Measurements from ENCODE around the gene IL21R. TPM values are rescaled to one million over a fixed set of nuclear protein-coding genes. Genes with fewer than 3 reads are reported as not detected.
"Not testable (repeated sequence)": the region's sequence is repeated elsewhere in the genome, so short reads cannot be mapped to it uniquely, and the experiment has no call there.

Gene IL21R
- total RNA-seq, 2 experiments from 2014 or later = 29.2 to 29.5 TPM

DNA sequence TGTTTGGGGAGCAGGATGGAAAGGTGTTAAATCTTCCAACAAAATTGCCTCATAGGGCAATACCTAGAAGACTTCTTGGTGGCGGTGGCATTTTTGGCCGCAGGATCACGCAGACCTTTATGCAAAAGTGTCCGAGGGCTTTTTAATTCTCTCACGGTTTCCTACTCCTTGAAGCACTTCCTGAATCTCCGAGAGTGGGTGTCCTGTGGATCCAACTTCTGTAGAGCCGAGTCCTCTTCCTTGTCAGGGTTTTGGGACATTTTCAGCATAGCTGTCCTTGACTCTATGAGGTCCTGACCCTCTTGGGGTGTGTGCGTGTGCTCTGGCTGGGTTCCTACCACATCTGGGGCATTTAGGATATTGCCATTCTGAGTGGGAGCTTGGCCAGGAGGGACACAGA lies 31.7 kb downstream of the IL21R start:
- DNase-seq = peak; percentile 2
- no peaks in the 10 kb centered on the region for H3K27me3 Mint-ChIP-seq
- H3K9me3 Mint-ChIP-seq = no peaks in the 10 kb centered on the region
- peaks cover 13% of the 10 kb centered on the region for H3K4me1 Mint-ChIP-seq
- ChIA-PET CTCF (interaction anchor here (1.9 kb wide), 1 partner anchor 11 kb away, joined by 4 read pairs; no protein-coding TSS in a partner anchor), POLR2A (interaction anchor here (1.0 kb wide), 1 partner anchor 26 kb away, joined by 3 read pairs; no protein-coding TSS in a partner anchor)
- peaks cover 61% of the 10 kb centered on the region for H3K36me3 Mint-ChIP-seq (ENCODE audit: low read depth)
- H3K27ac Mint-ChIP-seq = no peak overlapping the region
- H3K4me3 Mint-ChIP-seq = no peak overlapping the region

DNA sequence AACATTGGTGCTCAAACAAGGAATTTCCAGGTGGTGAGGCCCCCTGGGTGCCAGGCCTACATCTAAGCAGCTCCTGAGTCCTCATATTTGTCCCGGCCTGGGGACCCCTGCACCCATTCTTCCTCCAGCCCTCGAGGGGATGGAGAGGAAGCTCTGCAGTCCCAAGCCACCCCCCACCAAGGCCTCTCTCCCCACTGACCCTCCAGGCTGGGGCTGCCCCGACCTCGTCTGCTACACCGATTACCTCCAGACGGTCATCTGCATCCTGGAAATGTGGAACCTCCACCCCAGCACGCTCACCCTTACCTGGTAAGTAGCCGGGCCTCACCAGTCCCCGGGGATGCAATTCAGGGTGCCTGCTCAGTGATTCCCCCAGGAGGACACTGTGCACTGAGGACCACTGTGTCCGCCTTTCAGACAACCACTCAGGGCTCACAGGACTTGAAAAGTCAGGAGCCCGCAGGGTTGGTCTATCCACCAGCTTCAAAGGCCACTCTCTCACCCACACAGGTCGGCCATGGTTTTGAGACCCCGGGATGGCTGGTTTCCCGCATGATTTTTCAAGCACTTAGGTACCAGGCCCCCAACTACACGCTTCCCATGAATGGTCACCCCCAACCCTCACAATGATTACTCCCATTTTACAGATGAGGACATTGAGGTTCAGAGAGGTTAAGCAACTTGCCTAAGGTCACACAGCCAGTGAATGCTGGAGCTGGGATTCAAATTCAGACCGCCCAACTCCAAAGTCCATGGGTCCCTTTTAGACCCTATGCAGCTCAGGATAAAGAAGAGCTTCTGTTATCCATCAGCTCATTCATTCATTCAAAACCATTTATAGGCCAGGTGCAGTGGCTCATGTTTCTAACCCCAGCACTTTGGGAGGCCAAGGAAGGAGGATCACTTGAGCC lies 32.4 kb downstream of the IL21R start:
- H3K27ac Mint-ChIP-seq = no peak overlapping the region
- peaks cover 69% of the 10 kb centered on the region for H3K36me3 Mint-ChIP-seq (ENCODE audit: low read depth)
- ChIA-PET CTCF (interaction anchor here (0.5 to 1.9 kb wide), 2 partner anchors 12 to 180 kb away, joined by 4 to 5 read pairs; no protein-coding TSS in a partner anchor), POLR2A (interaction anchor here (0.8 kb wide), 1 partner anchor 32 kb away, joined by 3 read pairs; the partner anchor contains the start of gene IL21R)
- peaks cover 13% of the 10 kb centered on the region for H3K4me1 Mint-ChIP-seq
- no peaks in the 10 kb centered on the region for H3K27me3 Mint-ChIP-seq
- H3K9me3 Mint-ChIP-seq = peaks cover 2% of the 10 kb centered on the region
- DNase-seq = peak; percentile 15
- H3K4me3 Mint-ChIP-seq = no peak overlapping the region

DNA sequence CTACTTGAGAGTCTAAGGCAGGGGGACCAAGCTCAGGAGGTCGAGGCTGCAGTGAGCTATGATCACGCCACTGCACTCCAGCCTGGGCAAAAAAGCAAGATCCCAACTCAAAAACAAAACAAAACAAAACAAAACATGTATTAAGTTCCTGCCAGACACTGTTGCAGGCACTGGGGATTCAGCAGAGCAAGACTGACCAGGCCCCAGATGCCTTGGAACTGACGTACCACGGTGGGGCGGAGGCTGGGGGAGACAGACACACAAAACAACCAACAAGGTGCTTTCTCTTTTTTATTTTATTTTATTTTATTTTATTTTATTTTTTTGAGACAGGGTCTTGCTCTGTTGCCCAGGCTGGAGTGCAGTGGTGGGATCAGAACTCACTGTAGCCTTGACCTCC lies 33.2 kb downstream of the IL21R start:
- CTCF ChIA-PET, H3K9me3 Mint-ChIP-seq, H3K27me3 Mint-ChIP-seq, H3K27ac Mint-ChIP-seq, DNase-seq, H3K4me3 Mint-ChIP-seq: not testable (repeated sequence)
- POLR2A ChIA-PET = interaction anchor here (0.8 kb wide), 1 partner anchor 33 kb away, joined by 3 read pairs; the partner anchor contains the start of gene IL21R
- Mint-ChIP-seq H3K4me1 (peaks cover 11% of the 10 kb centered on the region), H3K36me3 (ENCODE audit: low read depth) (peaks cover 74% of the 10 kb centered on the region)

DNA sequence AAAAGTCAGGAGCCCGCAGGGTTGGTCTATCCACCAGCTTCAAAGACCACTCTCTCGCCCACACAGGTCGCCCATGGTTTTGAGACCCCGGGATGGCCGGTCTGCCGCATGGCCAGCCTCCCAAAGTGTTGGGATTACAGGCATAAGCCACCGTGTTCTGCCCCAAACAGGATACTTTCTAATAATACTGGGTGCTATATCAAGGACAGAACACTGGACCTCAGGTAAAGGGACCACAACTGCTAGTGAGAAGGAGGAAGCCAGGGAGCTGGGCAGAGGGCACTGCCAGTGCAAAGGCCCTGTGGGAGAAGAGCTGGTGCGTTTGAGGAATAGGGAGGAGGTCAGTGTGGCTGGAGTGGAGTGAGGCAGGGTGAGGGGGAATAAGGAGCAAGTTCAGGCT lies 34.1 kb downstream of the IL21R start:
- H3K27me3 Mint-ChIP-seq = no peaks in the 10 kb centered on the region
- H3K9me3 Mint-ChIP-seq = peaks cover 3% of the 10 kb centered on the region
- ChIA-PET CTCF (no interaction called here), POLR2A (no interaction called here)
- DNase-seq = peak; percentile 14
- H3K27ac Mint-ChIP-seq = peak overlapping the region; percentile 22
- H3K4me3 Mint-ChIP-seq = no peak overlapping the region
- peaks cover 6% of the 10 kb centered on the region for H3K4me1 Mint-ChIP-seq
- H3K36me3 Mint-ChIP-seq (ENCODE audit: low read depth) = peaks cover 74% of the 10 kb centered on the region

DNA sequence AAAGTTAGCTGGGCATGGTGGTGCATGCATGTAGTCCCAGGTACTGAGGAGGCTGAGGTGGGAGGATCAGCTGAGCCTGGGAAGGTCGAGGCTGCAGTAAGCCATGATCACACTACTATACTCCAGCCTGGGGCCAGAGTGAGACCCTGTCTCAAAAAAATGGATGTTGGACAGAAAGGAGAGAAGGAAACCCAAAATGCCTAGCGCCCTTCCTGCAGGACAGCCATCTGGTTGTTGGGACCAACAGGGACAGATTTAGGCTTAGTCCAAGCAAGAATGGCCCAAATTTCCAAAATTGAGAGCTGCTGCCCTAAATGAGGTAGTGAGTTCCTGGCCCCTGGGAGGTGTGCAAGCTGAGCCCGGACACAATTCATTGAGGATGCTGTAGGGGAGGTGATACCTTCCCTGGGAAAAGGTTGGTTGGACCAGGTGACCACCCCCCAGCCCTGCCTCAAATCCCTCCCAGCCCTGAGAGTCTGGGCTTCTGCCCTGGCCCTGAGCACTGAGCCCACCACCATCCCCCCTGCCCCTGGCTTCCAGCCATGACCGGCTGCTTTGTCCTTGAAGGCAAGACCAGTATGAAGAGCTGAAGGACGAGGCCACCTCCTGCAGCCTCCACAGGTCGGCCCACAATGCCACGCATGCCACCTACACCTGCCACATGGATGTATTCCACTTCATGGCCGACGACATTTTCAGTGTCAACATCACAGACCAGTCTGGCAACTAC lies 35.1 kb downstream of the IL21R start:
- Mint-ChIP-seq H3K4me1 (peaks cover 6% of the 10 kb centered on the region), H3K9me3 (peaks cover 3% of the 10 kb centered on the region), H3K36me3 (ENCODE audit: low read depth) (peaks cover 77% of the 10 kb centered on the region), H3K27me3 (no peaks in the 10 kb centered on the region), H3K27ac (no peak overlapping the region), H3K4me3 (no peak overlapping the region)
- peak; percentile 8 for DNase-seq
- POLR2A ChIA-PET = interaction anchor here (1.1 to 1.2 kb wide), 2 partner anchors 9 to 15 kb away, joined by 3 to 4 read pairs; no protein-coding TSS in a partner anchor
- CTCF ChIA-PET = no interaction called here

DNA sequence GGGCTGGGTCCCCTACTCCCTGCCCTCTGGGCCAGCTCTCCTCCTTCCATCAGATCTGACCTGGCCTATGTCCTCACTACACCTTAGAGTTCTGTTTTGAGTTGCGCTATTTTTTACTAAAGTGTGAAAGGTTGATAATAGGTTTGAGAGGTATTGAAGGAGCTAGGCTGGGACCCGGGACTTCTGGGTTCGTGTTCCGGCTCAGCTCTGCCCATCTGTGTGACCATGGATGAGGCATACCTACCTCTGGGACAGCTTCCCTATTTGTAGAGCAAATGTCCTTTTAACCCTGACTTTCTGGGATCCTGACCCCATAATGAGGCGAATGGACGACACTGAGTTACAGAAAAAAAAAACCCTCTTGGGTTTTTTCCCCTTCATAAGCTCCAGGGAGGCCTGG lies 36.0 kb downstream of the IL21R start:
- H3K27me3 Mint-ChIP-seq = no peaks in the 10 kb centered on the region
- H3K27ac Mint-ChIP-seq = no peak overlapping the region
- DNase-seq = no peak
- POLR2A ChIA-PET = interaction anchor here (1.0 to 1.2 kb wide), 3 partner anchors 8 to 17 kb away, joined by 3 to 4 read pairs (median 3); no protein-coding TSS in a partner anchor
- peaks cover 3% of the 10 kb centered on the region for H3K9me3 Mint-ChIP-seq
- H3K4me3 Mint-ChIP-seq = no peak overlapping the region
- CTCF ChIA-PET = no interaction called here
- H3K36me3 Mint-ChIP-seq (ENCODE audit: low read depth) = peaks cover 77% of the 10 kb centered on the region
- peaks cover 4% of the 10 kb centered on the region for H3K4me1 Mint-ChIP-seq

DNA sequence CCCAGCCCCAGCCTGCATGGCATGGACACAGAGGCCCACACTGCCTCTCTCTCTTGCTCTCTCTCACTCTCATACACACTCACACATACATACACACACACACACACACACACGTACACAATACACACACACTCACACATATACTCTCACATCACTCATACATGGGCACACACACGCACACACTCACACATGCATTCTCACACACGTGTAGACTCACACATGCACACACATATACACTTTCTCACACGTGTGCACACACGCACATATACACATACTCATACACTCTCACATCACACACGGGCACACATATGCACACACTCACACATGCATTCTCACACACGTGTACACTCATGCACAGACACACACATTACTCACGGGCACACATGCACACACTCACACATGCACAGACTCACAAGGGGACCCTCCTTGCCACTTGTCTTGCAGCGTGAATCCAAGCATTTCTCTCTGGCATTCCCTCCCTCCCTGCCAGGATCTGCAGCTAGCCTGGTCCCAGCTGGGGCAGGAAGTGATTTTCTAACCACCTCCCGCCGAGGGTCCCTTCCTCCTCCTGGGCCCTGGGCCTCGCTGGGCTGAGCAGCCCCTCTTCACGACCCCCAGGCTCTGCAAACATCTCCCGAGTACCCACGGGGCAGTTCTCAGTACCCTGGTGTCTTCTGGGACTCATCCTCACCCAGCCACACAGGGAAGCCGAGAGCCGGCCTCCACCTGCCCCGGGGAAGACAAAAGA lies 37.5 kb downstream of the IL21R start:
- peaks cover 6% of the 10 kb centered on the region for H3K9me3 Mint-ChIP-seq
- H3K4me3 Mint-ChIP-seq = no peak overlapping the region
- peaks cover 84% of the 10 kb centered on the region for H3K36me3 Mint-ChIP-seq (ENCODE audit: low read depth)
- H3K4me1 Mint-ChIP-seq = peaks cover 4% of the 10 kb centered on the region
- no peaks in the 10 kb centered on the region for H3K27me3 Mint-ChIP-seq
- ChIA-PET CTCF (no interaction called here), POLR2A (no interaction called here)
- no peak overlapping the region for H3K27ac Mint-ChIP-seq
- DNase-seq = no peak

DNA sequence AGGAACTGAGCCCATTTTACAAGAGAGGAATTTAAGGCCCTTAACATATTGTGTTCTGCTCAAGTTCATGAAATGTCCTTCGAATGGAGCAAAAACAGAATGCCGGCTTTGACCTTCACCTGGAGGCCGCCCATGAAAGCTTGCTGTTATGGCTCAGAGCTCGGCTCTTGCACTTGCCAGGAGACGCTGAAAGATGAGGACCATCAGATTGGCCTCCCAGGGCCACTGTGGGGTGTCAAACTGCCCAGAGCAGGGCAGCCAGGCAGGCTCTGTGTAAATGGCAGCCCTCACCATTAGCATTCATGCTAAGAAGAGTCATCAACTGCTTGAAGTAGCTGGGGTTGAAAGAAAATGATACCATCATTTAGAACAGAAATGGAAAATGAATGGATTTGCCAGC lies 39.3 kb downstream of the IL21R start:
- Mint-ChIP-seq H3K27me3 (no peaks in the 10 kb centered on the region), H3K4me3 (no peak overlapping the region), H3K36me3 (ENCODE audit: low read depth) (peaks cover 89% of the 10 kb centered on the region), H3K9me3 (peaks cover 16% of the 10 kb centered on the region), H3K27ac (no peak overlapping the region), H3K4me1 (peaks cover 15% of the 10 kb centered on the region)
- ChIA-PET POLR2A (interaction anchor here (0.8 kb wide), 1 partner anchor 33 kb away, joined by 3 read pairs; no protein-coding TSS in a partner anchor), CTCF (interaction anchor here (0.6 kb wide), 1 partner anchor 152 kb away, joined by 3 read pairs; no protein-coding TSS in a partner anchor)
- DNase-seq = no peak

DNA sequence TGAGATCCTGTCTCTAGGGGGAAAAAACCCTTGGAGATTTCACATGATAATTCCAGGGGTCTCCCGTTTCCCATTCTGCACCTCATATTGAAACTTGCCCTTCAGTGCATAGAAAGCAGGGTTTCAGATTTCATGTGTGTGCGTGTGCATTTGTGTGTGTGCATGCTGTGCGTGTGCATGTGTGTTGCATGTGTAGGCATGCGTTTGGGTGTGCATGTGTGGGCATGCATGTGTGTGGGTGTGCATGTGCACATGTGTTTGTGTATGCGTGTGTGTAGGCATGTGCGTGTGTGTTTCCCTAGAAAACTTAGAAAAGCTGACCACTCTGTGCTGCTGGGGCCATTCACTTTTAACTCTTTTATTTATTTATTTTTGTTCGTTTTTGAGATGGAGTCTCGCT lies 40.0 kb downstream of the IL21R start:
- peaks cover 20% of the 10 kb centered on the region for H3K9me3 Mint-ChIP-seq
- no peaks in the 10 kb centered on the region for H3K27me3 Mint-ChIP-seq
- CTCF ChIA-PET = no interaction called here
- DNase-seq = no peak
- POLR2A ChIA-PET = no interaction called here
- no peak overlapping the region for H3K4me3 Mint-ChIP-seq
- H3K27ac Mint-ChIP-seq = no peak overlapping the region
- H3K4me1 Mint-ChIP-seq = peaks cover 22% of the 10 kb centered on the region
- peaks cover 89% of the 10 kb centered on the region for H3K36me3 Mint-ChIP-seq (ENCODE audit: low read depth)

DNA sequence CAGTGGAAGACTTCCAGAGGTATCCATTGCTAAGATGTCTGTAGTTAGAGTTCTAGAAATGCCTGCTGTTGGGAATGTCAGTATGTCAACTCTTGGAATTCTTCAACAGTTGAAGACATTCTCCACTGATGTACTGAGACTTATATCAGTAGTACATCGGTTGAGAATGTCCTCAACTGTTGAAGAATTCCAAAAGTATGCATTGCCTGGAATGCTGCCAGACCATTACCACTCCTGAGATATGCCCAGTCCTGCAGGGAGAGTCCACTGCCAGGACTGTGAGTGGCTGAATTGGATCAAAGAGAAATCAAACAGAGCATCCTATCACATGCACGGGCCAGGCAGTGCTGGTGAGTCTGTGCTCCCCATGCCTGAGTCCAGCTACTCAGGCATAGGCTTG lies 42.0 kb downstream of the IL21R start:
- peaks cover 28% of the 10 kb centered on the region for H3K9me3 Mint-ChIP-seq
- DNase-seq = no peak
- no peaks in the 10 kb centered on the region for H3K27me3 Mint-ChIP-seq
- peaks cover 91% of the 10 kb centered on the region for H3K36me3 Mint-ChIP-seq (ENCODE audit: low read depth)
- ChIA-PET POLR2A (interaction anchor here (1.4 kb wide), 1 partner anchor 38 kb away, joined by 4 read pairs; no protein-coding TSS in a partner anchor), CTCF (interaction anchor here (1.2 to 1.3 kb wide), 2 partner anchors 40 to 264 kb away, joined by 3 read pairs; no protein-coding TSS in a partner anchor)
- peaks cover 40% of the 10 kb centered on the region for H3K4me1 Mint-ChIP-seq
- H3K27ac Mint-ChIP-seq = no peak overlapping the region
- H3K4me3 Mint-ChIP-seq = no peak overlapping the region

DNA sequence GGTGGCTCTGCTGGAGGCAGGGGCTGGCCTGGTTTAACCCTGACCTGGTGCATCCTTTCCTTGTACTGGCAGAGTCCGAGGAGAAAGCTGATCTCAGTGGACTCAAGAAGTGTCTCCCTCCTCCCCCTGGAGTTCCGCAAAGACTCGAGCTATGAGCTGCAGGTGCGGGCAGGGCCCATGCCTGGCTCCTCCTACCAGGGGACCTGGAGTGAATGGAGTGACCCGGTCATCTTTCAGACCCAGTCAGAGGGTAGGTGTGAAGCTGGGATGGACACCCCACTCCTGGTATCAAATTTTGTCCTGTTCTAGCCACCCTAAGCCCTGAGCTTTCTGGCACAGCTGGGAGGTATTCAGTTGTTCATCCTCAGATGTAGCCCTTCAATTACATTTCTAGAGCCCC lies 42.5 kb downstream of the IL21R start:
- ChIA-PET CTCF (interaction anchor here (1.2 kb wide), 1 partner anchor 265 kb away, joined by 3 read pairs; no protein-coding TSS in a partner anchor), POLR2A (interaction anchor here (1.4 kb wide), 1 partner anchor 38 kb away, joined by 4 read pairs; no protein-coding TSS in a partner anchor)
- Mint-ChIP-seq H3K27me3 (no peaks in the 10 kb centered on the region), H3K4me3 (no peak overlapping the region), H3K4me1 (peaks cover 41% of the 10 kb centered on the region), H3K27ac (no peak overlapping the region), H3K9me3 (peaks cover 25% of the 10 kb centered on the region), H3K36me3 (ENCODE audit: low read depth) (peaks cover 91% of the 10 kb centered on the region)
- DNase-seq = no peak

DNA sequence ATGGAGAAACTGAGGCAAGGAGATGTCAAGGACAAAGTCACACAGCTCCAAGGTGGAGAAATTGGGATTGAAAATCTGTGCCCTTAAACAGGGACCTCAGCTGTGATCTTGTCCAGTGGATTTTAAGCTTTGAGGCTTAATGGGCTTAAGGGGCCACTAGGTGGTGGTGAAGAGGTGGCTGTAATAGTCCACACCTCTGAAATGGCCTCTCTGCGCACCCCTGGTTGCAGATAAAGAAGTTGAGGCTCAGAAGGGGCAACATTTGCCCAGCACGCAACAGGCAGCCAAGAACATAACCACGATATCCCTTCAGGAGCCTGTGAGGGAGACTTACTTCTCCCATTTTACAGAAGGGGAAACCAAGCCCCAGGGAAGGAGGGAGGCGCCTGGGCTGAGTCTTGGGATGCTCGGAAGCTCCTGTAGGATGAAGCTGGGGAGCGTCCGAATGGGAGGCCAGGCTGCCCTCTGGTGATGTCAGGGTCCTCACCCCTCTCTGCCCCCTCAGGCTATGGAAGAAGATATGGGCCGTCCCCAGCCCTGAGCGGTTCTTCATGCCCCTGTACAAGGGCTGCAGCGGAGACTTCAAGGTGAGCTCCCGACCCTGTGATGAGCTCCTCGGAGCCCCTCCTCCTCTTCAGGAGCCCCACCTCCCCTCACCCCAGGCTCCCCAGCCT lies 43.7 kb downstream of the IL21R start:
- CTCF ChIA-PET = interaction anchor here (0.9 to 1.4 kb wide), 2 partner anchors 14 to 78 kb away, joined by 4 read pairs; no protein-coding TSS in a partner anchor
- Mint-ChIP-seq H3K4me1 (peaks cover 51% of the 10 kb centered on the region), H3K4me3 (no peak overlapping the region), H3K36me3 (ENCODE audit: low read depth) (peaks cover 92% of the 10 kb centered on the region), H3K27ac (peak overlapping the region; percentile 87), H3K9me3 (peaks cover 25% of the 10 kb centered on the region), H3K27me3 (no peaks in the 10 kb centered on the region)
- DNase-seq = no peak
- POLR2A ChIA-PET = interaction anchor here (0.9 to 2.6 kb wide), 5 partner anchors 8 to 215 kb away, joined by 3 to 18 read pairs (median 4); partner anchors contain the start of gene IL21R

Data from activated CD4-positive, alpha-beta memory T cell treated with anti-CD3 and anti-CD28 coated beads, Interleukin-2, amount 10 ng/mL, durations not matched to agents 7 days and 5 days (primary cell).